GM18511 (cell line): ENCODE results near the gene YPEL4.

Experiments
- ATAC-seq: cut with Tn5 transposase; IDR thresholded peaks from one replicate; pipeline ENCODE4 v1.9.1; 2021; ENCODE audit warnings: mild to moderate bottlenecking, moderate library complexity; ENCODE audit not compliant: unreplicated experiment

The YPEL4 gene

DNA sequence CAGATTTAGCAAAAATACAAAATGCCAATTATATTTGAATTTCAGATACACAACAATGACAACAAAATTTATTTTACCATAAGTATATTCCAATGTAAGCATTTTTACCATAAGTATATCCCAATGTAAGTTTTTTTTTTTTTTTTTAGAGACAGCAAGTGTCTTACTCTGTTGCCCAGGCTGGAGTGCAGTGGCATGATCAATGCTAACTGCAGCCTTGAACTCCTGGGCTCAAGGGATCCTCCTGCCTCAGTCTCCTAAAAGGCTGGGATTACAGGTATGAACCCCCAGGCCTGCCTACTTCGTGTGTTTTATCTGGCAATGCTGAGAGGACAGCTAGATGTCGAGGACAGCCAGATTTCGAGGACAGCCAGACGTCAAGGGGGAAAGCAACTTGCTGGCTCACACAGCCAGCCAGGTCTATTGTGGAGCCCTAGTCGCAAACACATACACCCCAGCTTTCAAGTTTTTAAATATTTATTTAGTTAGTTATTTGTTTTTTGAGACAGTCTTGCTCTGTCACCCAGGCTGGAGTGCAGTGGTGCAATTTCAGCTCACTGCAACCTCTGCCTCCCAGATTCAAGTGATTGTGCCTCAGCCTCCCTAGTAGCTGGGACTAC is 53.3 kb downstream of the YPEL4 start:
- no peak for ATAC-seq
